ENCODE results near the gene MYLK. TPM values are rescaled to one million over a fixed set of nuclear protein-coding genes. Genes with fewer than 3 reads are reported as not detected.
"Not testable (repeated sequence)": the region's sequence is repeated elsewhere in the genome, so short reads cannot be mapped to it uniquely, and the experiment has no call there.

The MYLK gene
- total RNA-seq, 1 donor: 807 TPM

DNA sequence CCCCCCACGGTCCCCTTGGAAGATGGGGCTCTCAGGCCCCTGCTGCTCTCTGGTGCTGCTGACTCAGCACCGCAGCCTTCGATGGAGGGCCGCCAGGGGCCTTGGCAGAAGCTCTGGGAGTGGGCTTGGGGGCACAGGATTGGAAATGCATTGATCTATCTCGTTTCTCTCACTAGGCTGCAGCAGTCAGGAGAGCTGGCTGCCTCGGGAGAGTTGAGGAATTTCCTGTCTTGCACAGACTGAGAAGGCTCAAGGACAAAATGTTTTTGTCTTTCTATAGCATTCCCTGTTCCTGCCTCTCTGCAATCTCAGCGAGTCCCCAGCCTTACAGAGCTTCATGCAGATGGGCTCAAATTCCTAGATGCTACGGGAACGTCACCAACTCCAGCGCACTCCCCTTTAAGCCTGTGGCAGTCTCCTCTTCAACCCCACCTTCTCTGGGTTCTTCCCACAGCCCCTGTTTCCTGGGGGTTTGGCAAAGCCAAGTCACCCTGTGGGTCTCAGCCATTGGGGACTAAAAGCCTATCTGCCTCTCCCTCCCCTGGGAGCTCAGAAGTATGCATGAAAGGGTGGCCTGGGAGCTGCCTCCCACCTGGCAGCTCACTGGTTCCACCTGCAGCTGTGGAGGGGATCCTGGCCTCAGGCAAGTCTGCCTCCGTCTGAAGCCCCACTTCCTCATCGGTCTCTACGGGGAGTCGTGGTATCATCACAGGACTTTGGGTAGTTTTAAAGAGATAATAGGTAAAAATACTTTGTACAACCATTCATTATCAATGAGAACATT, 171.9 kb downstream of the MYLK start:
- no peak for TF ChIP-seq CTCF (IDR thresholded peaks at IDR 0.05; ENCODE audit: insufficient read depth, low read depth, low read length)
- no peak for DNase-seq (ENCODE audit: low read depth)
- no peak overlapping the region for H3K4me3 ChIP-seq (ENCODE audit: low read depth, low read length)

- TF ChIP-seq CTCF (IDR thresholded peaks at IDR 0.05; ENCODE audit: insufficient read depth, low read depth, low read length): no peak
- DNase-seq (ENCODE audit: low read depth): no peak
- no peak overlapping the region for H3K4me3 ChIP-seq (ENCODE audit: low read depth, low read length)
These were observed 172.8 kb downstream of the MYLK start for GRCh38 chr3:123711356-123711755.

GRCh38 chr3:123708531-123708930, 175.6 kb downstream of the MYLK start:
- DNase-seq (ENCODE audit: low read depth): no peak
- no peak overlapping the region for H3K4me3 ChIP-seq (ENCODE audit: low read depth, low read length)
- TF ChIP-seq CTCF (IDR thresholded peaks at IDR 0.05; ENCODE audit: insufficient read depth, low read depth, low read length): no peak

GRCh38 chr3:123707641-123708040, 176.5 kb downstream of the MYLK start:
- DNase-seq (ENCODE audit: low read depth); H3K4me3 ChIP-seq (ENCODE audit: low read depth, low read length): not testable (repeated sequence)

DNA sequence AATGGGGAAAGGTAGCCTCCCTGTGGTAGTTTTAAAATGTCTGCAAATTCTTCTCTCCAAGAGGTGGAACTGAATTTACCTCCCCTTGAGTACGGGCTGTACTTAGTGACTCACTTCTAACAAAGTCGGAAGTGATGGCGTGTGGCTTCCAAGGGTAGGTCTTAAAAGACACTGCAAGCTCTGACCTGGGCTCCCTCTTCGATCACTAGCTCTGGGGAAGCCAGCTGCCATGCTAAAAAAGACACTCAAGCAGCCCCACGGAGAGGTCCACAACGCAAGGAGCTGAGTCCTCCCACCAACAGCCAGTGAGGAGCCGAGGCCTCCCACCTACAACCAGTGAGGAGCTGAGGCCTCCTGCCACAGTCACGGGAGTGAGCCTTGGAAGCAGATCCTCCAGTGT, 177.3 kb downstream of the MYLK start:
- H3K4me3 ChIP-seq (ENCODE audit: low read depth, low read length): no peak overlapping the region
- TF ChIP-seq CTCF (IDR thresholded peaks at IDR 0.05; ENCODE audit: insufficient read depth, low read depth, low read length): no peak
- no peak for DNase-seq (ENCODE audit: low read depth)

- H3K4me3 ChIP-seq (ENCODE audit: low read depth, low read length): no peak overlapping the region
- no peak for DNase-seq (ENCODE audit: low read depth)
- no peak for TF ChIP-seq CTCF (IDR thresholded peaks at IDR 0.05; ENCODE audit: insufficient read depth, low read depth, low read length)
These were observed 178.4 kb downstream of the MYLK start for GRCh38 chr3:123705488-123706285.

DNA sequence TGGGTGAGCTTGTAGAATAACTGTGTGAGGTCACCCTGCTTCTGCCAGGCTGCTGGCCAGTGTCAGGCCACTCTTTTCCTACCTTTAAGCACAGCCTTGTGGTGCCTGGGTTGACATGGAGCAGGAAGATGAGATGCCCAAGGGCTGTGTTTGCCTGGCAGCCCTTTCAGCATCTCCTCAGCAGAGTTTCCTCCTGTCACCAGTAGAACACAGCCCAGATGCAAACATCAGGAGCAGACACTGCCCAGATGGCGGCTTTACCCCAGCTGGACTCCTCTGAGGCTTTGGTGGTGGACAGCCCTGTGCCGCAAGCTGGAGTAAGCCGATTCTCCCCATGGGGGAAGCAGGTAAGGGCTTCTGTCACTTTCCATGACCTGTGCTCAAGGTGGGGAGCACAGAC, 180.5 kb downstream of the MYLK start:
- H3K4me3 ChIP-seq (ENCODE audit: low read depth, low read length); DNase-seq (ENCODE audit: low read depth): not testable (repeated sequence)
